GM18520 (cell line): Measurements from ENCODE around the gene HADHA.

Experiments used
- ATAC-seq: cut with Tn5 transposase; IDR thresholded peaks from one replicate; pipeline ENCODE4 v1.9.1; 2021; ENCODE audit not compliant: unreplicated experiment

HADHA gene

DNA sequence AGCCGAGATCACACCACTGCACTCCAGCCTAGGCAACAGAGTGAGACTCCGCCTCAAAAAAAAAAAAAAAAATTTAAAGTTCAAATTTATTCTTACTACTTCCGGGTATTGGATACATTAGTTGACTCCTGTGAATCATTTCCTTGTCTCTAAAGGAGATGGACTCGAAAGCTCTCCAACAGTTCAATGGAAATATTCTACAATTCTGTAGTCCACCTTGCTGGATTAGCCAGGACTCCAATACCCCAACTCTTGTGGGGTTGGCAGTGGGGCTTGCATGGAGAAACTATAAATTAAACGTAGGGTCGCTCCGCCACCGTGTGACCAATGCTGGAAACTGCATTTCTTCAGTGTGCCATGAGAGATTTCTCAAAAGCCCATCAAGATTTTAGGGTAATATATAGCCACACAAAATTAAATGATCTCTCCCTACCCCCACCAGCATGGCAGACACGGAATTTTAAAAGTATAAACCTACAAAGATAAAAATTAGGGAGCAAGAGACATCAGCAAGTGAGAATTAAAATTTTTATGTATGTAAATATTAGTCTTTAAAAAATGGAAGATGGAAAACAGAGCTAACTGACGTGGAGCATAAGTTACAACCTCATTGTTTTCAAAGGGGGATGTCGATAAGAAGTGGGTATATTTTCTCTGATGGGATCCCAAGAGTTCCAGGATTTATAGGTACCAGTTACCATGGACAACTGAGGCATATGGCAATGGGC lies 99.3 kb downstream of the HADHA start:
- ATAC-seq = no peak

DNA sequence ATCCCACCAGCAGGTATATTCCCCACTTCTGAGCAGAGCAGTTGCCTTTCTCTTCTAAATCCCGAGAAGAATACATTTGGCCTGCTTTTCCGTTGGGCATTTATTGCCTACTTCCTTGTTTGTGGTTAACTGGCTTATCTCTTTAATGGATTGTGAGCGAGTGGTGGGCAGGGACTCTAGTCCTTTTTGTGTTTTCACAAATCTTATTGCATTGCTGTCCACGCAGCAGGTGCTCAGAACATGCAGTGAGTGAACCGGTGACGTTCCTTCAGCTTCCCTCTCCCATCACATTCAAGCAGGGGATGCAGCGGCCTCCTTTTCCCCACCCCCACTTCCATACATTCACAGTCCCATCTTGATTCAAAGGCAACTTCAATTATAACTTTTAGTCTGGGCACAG lies 100.4 kb downstream of the HADHA start:
- no peak for ATAC-seq

DNA sequence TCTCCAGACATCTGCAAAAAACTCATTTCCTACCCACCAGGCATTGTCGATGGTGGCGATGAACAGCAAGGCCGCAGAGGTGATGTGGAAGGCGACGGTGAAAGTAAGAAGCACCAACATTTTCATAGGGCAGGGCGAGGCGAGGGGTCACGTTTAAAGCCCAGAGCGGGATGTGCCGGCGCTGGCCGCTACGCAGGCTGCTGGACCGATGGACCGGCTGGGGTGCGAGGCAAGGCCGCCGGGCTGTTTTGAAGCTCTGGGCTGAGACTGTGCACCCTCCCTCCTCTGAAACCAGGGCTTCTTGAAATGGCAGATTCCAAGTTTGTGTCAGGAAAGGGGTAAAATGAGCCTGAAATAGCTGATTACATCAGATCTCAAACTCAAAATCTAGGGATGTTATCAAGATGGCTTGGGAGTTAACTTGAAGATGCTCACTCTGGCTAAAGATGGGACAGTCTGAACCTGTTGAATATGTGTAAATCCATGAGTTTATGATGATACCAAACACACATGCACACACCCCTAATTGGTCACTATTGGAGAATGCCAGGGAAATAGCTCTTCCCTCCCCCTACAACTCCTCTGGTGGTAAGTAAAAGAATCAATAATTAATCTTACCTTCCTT lies 103.2 kb downstream of the HADHA start:
- ATAC-seq = no peak
